MM.1S (cell line): ENCODE measurements around the gene GK2.

Experiments
- DNase-seq: peaks from one replicate; pipeline ENCODE4 v3.0.0-alpha.2; 2015
- H2AFZ ChIP-seq: fragments of 300-600 bp; sonication (generic); 2 replicates; pipeline ENCODE4 v1.6.0; 2016; ENCODE audit warnings: antibody characterized with exemption, low read length
- H3F3A ChIP-seq: fragments of 300-600 bp; sonication (generic); 2 replicates; pipeline ENCODE4 v1.6.1; 2016; ENCODE audit warnings: mild to moderate bottlenecking, antibody characterized with exemption, low read length, moderate library complexity, mixed read lengths; ENCODE audit not compliant: insufficient read depth
- H3K27ac ChIP-seq: fragments of 300-600 bp; sonication (generic); 2 replicates; pipeline ENCODE4 v1.5.1; 2016; ENCODE audit warnings: mild to moderate bottlenecking, low read length
- H3K27me3 ChIP-seq: fragments of 300-600 bp; sonication (generic); replicated peaks from 2 replicates; pipeline ENCODE4 v1.6.0; 2016; ENCODE audit warnings: low read length; ENCODE audit not compliant: insufficient read depth
- H3K36me3 ChIP-seq: fragments of 300-600 bp; sonication (generic); replicated peaks from 2 replicates; pipeline ENCODE4 v1.6.1; 2016; ENCODE audit warnings: mild to moderate bottlenecking, low read length, mixed read lengths; ENCODE audit not compliant: insufficient read depth
- H3K4me1 ChIP-seq: fragments of 300-600 bp; sonication (generic); 2 replicates; pipeline ENCODE4 v1.6.1; 2016; ENCODE audit warnings: low read length, mixed read lengths
- H3K4me2 ChIP-seq: fragments of 300-600 bp; sonication (generic); 2 replicates; pipeline ENCODE4 v1.6.0; 2016; ENCODE audit warnings: low read depth, low read length
- H3K4me3 ChIP-seq: fragments of 300-600 bp; sonication (generic); 2 replicates; pipeline ENCODE4 v1.5.1; 2016; ENCODE audit warnings: low read length, mixed read lengths
- H3K79me2 ChIP-seq: fragments of 300-600 bp; sonication (generic); 2 replicates; pipeline ENCODE4 v1.6.1; 2016; ENCODE audit warnings: mixed run types, low read length, mixed read lengths
- H3K9ac ChIP-seq: fragments of 300-600 bp; sonication (generic); 2 replicates; pipeline ENCODE4 v1.6.1; 2016; ENCODE audit warnings: low read length, mixed read lengths
- H3K9me2 ChIP-seq: fragments of 300-600 bp; sonication (generic); replicated peaks from 2 replicates; pipeline ENCODE4 v1.6.1; 2016; ENCODE audit warnings: mild to moderate bottlenecking, low read length, mixed read lengths; ENCODE audit not compliant: insufficient read depth
- H3K9me3 ChIP-seq: fragments of 300-600 bp; sonication (generic); replicated peaks from 2 replicates; pipeline ENCODE4 v1.6.1; 2016; ENCODE audit warnings: mild to moderate bottlenecking, low read length, mixed read lengths; ENCODE audit not compliant: insufficient read depth
- H4K20me1 ChIP-seq: fragments of 300-600 bp; sonication (generic); 2 replicates; pipeline ENCODE4 v1.6.1; 2016; ENCODE audit warnings: mild to moderate bottlenecking, low read length, moderate library complexity, mixed read lengths; ENCODE audit not compliant: insufficient read depth
- CTCF ChIP-seq: fragments of 300-600 bp; sonication (generic); IDR thresholded peaks from 2 replicates; pipeline ENCODE4 v1.5.1; 2016; ENCODE audit warnings: antibody characterized with exemption, low read length, mixed read lengths
- EZH2 ChIP-seq: fragments of 300-600 bp; sonication (generic); optimal IDR thresholded peaks from 2 replicates; pipeline ENCODE3; 2017; ENCODE audit warnings: low read depth, mild to moderate bottlenecking, antibody characterized with exemption, low read length, mixed read lengths
- EZH2phosphoT487 ChIP-seq: fragments of 300-600 bp; sonication (generic); IDR thresholded peaks from 2 replicates; pipeline ENCODE4 v1.6.1; 2018; ENCODE audit warnings: antibody characterized with exemption, low read length

The GK2 gene

DNA sequence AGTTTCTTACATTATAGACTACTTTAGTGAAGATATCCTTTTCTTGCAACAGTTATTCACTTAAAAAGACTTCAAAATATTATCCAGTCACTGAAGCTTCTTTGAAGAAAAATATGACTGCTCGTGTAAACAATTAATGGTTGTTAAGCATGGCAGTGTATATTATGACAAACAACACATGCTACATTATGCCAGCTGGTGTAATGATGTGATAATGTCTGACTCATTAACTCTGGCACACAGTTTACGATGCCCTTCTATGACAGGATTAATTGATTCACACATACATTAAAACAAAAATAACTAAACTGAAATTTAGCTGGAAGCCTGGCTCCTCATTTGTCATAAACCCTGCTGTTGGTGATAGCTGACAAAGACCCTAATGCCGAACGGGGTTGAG lies 22.4 kb downstream of the GK2 start:
- no peaks in the 10 kb centered on the region for H3K79me2 ChIP-seq
- H3K4me1 ChIP-seq: no peaks in the 10 kb centered on the region
- no peak overlapping the region for H3K9ac ChIP-seq
- H3K9me2 ChIP-seq: no peaks in the 10 kb centered on the region
- H3K4me3 ChIP-seq: no peak overlapping the region
- no peaks in the 10 kb centered on the region for H3F3A ChIP-seq
- no peak for DNase-seq
- H3K36me3 ChIP-seq: no peaks in the 10 kb centered on the region
- no peak overlapping the region for H3K27ac ChIP-seq
- TF ChIP-seq EZH2phosphoT487: no peak
- no peak for TF ChIP-seq CTCF
- no peak for TF ChIP-seq EZH2
- H4K20me1 ChIP-seq: no peaks in the 10 kb centered on the region
- H3K4me2 ChIP-seq: no peak overlapping the region
- no peaks in the 10 kb centered on the region for H3K9me3 ChIP-seq
- H3K27me3 ChIP-seq: no peaks in the 10 kb centered on the region
- no peak overlapping the region for H2AFZ ChIP-seq

DNA sequence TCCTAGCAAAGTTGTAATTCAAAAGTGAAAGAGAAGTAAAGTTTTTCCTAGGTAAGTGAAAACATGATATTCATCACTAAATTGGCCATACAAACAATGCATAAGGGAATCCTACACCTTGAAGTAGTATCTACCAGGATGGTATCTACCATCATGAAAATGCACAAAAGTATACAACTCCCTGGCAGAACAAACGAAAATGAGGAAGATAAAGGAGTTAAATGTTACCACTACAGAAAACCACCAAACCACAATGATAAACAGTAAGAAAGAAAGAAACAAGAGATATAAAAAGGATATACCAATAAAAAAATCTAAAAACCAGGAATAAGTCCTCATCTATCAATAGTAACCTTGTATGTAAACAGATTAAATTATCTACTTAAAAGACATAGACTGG lies 26.9 kb downstream of the GK2 start:
- TF ChIP-seq EZH2: no peak
- no peak for TF ChIP-seq EZH2phosphoT487
- no peak for TF ChIP-seq CTCF
- Histone ChIP-seq H3K27ac (no peak overlapping the region), H3K9me3 (no peaks in the 10 kb centered on the region), H3K4me1 (no peaks in the 10 kb centered on the region), H3K27me3 (no peaks in the 10 kb centered on the region), H3F3A (no peaks in the 10 kb centered on the region), H4K20me1 (no peaks in the 10 kb centered on the region), H3K36me3 (no peaks in the 10 kb centered on the region), H3K4me3 (no peak overlapping the region), H3K79me2 (no peaks in the 10 kb centered on the region), H3K9me2 (no peaks in the 10 kb centered on the region), H3K4me2 (no peak overlapping the region), H3K9ac (no peak overlapping the region), H2AFZ (no peak overlapping the region)
- no peak for DNase-seq

- no peak overlapping the region for H3K27ac ChIP-seq
- no peak overlapping the region for H3K9ac ChIP-seq
- no peaks in the 10 kb centered on the region for H3K36me3 ChIP-seq
- no peaks in the 10 kb centered on the region for H3K79me2 ChIP-seq
- H3K27me3 ChIP-seq: no peaks in the 10 kb centered on the region
- no peak overlapping the region for H3K4me2 ChIP-seq
- no peaks in the 10 kb centered on the region for H4K20me1 ChIP-seq
- H3K9me3 ChIP-seq: no peaks in the 10 kb centered on the region
- DNase-seq: no peak
- no peak overlapping the region for H2AFZ ChIP-seq
- no peak overlapping the region for H3K4me3 ChIP-seq
- H3K4me1 ChIP-seq: no peaks in the 10 kb centered on the region
- H3F3A ChIP-seq: no peaks in the 10 kb centered on the region
- TF ChIP-seq CTCF (no peak), EZH2phosphoT487 (no peak), EZH2 (no peak)
- no peaks in the 10 kb centered on the region for H3K9me2 ChIP-seq
Observed at GRCh38 chr4:79370026-79370425, 38.0 kb downstream of the GK2 start.

DNA sequence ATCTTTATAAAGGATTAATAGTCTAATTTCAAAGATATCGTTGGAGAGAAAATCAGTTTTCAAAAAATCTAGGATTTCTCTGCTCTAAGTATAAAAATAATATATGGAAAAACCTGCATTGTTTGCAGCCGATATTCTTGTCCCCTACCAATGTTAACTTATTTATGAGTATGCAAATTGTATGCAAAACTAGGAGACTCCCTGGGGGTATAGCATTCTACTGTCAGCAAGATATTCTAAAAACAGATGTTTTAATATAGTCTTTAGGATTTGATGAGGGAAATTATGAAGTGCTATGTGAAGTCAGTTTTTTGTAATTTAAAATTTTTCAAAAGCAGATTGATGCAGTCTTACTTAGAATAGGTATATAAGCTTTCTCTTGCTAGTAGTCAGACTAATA lies 40.9 kb downstream of the GK2 start:
- no peaks in the 10 kb centered on the region for H3K79me2 ChIP-seq
- H3K9me3 ChIP-seq: no peaks in the 10 kb centered on the region
- H3K4me2 ChIP-seq: no peak overlapping the region
- no peaks in the 10 kb centered on the region for H3F3A ChIP-seq
- no peak for DNase-seq
- no peak overlapping the region for H3K27ac ChIP-seq
- no peaks in the 10 kb centered on the region for H3K9me2 ChIP-seq
- no peaks in the 10 kb centered on the region for H4K20me1 ChIP-seq
- no peaks in the 10 kb centered on the region for H3K4me1 ChIP-seq
- no peak for TF ChIP-seq EZH2
- TF ChIP-seq EZH2phosphoT487: no peak
- TF ChIP-seq CTCF: no peak
- H3K9ac ChIP-seq: no peak overlapping the region
- no peak overlapping the region for H3K4me3 ChIP-seq
- H2AFZ ChIP-seq: no peak overlapping the region
- no peaks in the 10 kb centered on the region for H3K36me3 ChIP-seq
- no peaks in the 10 kb centered on the region for H3K27me3 ChIP-seq
